CD4-positive, alpha-beta T cell treated with Interferon alpha-2 for 1 hour (primary cell): ENCODE measurements around the gene CLCN2.
A peak's percentile ranks its signal among the peaks of the same experiment; 100 is the strongest.

Experiments used
- DNase-seq, 2 donors: peaks; one replicate each; pipeline ENCODE4 v3.0.0-alpha.2; 2020 to 2022

Gene CLCN2

DNA sequence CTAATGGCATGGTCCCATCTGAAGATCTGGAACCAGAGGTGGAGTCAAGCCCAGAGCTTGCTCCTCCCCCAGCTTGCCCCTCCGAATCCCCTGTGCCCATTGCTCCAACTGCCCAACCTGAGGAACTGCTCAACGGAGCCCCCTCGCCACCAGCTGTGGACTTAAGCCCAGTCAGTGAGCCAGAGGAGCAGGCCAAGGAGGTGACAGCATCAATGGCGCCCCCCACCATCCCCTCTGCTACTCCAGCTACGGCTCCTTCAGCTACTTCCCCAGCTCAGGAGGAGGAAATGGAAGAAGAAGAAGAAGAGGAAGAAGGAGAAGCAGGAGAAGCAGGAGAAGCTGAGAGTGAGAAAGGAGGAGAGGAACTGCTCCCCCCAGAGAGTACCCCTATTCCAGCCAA, 39.7 kb downstream of the CLCN2 start:
- no peak for DNase-seq

DNA sequence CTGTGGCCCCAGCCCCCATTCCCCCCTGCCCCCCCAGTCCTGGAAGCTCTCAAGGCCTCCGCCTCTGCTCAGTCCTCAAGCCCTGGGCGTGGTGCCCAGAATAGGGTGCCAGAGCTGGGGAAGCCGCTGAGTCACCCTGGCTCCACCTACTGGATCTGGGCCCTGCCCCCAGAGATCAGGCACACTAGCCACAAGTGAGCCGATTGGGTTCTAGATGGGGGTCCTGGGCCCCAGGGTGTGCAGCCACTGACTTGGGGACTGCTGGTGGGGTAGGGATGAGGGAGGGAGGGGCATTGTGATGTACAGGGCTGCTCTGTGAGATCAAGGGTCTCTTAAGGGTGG, 41.3 kb downstream of the CLCN2 start:
- DNase-seq = peak; percentile 31 to 61

DNA sequence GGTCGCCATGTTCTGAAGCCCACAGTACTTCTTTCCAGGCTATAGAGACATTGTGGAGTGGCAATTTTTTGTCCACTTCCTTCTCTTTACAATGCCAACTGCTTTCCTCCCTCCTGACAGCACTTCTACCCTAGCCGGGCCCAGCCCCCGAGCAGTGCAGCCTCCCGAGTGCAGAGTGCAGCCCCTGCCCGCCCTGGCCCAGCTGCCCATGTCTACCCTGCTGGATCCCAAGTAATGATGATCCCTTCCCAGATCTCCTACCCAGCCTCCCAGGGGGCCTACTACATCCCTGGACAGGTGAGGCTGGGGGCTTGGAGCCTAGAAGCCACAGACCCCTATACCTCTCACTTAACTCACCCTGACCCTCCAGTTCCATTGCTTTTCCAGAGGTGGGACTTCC, 44.2 kb downstream of the CLCN2 start:
- no peak for DNase-seq

DNA sequence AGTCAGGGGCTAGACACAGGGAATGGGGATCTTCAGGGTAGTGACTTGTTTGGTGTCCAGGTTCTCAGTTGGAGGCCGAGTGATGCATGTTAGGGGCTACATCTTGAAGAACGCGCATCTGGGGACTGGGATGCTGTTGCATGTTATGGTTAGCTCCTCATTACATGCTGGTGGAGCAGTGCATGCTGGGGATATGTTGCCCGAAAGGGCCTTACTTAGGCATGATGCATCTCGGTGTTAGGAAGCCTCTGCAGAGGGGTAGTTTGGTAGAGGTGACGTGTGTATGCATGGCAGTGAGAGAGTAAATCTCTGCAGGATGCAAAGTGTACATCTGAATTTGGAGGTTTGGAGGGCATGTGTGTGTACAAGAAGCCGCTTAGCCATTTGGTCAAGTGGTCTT, 44.6 kb downstream of the CLCN2 start:
- DNase-seq = no peak

DNA sequence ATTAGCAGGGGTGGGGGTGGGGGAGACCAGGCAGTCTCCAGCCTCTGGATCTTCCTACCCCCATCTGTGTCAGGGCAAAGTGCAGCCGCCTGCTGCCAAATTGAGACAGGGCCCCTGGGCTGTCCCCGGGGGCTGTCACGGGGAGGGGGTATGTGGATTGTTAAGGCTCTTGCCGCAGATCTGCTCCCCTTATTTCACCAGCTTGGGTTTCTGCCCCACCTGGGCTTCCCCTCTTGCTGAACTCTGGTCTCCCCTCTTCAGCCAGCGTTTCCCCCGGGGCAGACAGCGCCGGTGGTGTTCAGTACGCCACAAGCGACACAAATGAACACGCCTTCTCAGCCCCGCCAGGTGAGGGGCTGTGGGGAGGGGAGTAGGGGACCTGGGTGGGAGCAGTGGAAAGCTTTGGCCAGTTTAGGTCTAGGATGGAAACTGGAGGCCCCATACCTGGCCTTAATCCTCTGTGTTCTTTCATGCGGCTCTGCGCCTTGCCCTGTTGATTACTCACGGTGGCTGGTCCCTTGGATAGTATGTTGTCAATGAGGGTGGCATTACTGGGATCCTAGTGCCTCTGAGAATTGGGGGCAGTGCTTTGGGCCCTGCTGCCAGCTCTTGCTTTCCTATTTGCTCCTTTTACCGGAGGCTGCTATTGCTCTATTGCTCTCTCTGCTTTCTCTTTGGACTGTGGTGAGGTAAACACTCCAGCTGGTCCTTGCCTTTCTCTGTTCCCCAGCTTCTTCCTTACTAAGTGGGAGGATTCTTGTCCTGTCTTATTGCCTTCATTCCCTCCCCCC, 45.3 kb downstream of the CLCN2 start:
- DNase-seq = peak in 1 of 2 donors; percentile 33

DNA sequence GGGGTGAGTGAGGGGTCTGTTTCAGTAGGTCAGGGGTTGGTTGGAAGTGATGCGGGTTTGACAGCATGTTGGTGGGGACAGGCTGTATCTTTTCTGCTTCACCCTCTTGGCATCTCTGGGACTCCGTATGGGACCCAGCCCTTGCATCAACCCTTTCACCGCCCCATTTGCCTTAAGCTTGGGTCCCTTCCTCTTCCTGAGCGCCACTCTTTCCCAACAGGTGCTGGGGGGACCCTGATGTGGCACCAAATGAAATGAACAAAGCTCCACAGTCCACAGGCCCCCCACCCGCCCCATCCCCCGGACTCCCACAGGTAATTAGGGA, 45.9 kb downstream of the CLCN2 start:
- no peak for DNase-seq

DNA sequence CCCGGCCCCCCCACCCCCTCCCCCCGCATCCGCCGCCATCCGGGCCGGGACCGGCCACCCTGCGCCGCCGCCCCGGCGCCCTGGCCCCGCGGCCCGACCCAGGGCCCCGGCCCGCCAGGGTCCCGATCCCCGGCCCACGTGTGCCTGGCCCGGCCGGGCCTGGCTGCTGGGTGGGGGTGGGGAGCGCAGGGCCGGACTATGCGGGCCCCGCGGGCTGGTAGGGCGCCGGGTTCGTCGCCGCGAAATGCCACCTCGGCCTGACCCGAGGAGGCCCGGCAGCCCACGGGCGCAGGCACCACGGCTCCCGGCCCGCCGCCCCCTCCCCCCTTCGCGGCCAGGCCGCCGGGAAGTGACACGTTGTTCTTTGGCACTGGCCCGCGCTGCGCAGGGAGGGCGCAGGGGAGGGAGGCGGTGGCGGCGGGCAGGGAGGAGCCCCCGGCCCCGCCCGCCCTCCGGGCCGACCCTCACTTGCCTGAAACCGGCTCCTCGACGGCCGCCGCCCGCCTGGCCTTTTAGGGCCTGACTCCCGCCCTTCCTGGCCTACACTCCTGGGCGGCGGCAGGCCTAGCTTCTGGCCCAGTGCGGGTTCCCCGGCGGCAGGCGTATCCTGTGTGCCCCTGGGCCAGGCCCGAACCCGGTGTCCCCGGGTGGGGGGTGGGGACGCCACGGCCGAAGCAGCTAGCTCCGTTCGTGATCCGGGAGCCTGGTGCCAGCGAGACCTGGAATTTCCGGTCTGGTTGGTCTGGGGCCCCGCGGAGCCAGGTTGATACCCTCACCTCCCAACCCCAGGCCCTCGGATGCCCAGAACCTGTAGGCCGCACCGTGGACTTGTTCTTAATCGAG, 46.5 kb downstream of the CLCN2 start:
- DNase-seq = peak; percentile 80 to 85

DNA sequence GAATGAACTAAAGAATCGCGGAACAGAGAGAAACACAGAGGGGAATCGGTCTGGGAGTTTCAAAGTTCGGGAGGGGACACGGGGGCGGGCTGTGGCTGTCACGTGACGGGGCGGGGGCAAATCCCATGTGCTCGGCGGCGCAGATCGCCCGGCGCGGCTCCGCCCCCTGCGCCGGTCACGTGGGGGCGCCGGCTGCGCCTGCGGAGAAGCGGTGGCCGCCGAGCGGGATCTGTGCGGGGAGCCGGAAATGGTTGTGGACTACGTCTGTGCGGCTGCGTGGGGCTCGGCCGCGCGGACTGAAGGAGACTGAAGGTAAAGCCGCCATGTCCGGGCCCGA, 47.1 kb downstream of the CLCN2 start, which contains the start of gene EIF4G1:
Gene EIF4G1 (plus strand): TSS at position 244 of the 337 bp plus-strand sequence. CDS start 1,191 bp downstream, outside the sequence.
- peak; percentile 93 to 95 for DNase-seq

DNA sequence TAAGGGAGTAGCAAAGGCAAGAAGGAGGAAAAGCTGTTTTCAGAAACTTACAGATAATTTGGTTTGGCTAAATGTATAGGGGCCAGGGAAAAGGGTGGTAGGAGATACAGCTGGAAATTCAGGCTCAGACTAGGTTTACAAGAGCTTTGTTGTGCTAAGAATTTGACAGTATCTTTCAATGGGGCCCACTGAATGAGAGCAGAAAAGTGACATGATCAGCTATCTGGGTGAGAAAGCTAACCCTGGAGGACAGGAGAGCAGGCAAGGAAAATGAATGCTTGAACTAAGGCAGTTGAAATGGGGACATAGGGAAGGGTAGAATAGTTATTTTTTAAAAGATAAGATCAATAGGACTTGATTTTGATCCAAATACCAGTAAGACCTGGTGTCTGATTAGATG, 49.8 kb downstream of the CLCN2 start:
- DNase-seq = no peak

DNA sequence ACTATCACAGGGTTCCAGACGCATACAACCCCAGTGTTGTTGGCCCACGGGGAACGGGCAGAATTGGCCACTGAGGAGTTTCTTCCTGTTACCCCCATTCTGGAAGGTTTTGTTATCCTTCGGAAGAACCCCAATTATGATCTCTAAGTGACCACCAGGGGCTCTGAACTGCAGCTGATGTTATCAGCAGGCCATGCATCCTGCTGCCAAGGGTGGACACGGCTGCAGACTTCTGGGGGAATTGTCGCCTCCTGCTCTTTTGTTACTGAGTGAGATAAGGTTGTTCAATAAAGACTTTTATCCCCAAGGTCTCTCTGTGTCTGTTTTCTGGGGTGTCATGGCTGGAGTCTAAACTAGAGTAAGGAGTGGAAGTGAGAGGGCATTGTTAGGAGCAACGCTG, 52.7 kb downstream of the CLCN2 start:
- DNase-seq = no peak

DNA sequence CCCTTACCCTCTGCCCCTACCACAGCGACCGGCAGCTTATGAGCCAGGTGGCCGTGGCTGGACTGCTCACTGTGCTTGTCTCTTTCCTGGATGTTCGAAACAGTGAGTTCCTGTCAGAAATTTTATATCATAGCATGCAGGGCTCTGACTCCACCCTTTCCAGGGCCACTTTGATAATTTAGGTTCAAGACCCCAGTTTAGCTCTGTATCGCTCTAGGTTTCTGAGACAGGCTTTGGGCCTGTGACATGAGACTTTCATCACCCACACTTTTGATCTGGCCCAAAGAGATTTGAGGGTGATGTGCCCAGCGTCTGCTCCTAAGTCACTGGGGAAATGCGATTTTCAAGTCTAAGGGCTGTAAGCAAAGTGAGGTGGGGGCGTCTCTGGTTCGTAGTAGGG, 53.5 kb downstream of the CLCN2 start:
- DNase-seq = no peak

DNA sequence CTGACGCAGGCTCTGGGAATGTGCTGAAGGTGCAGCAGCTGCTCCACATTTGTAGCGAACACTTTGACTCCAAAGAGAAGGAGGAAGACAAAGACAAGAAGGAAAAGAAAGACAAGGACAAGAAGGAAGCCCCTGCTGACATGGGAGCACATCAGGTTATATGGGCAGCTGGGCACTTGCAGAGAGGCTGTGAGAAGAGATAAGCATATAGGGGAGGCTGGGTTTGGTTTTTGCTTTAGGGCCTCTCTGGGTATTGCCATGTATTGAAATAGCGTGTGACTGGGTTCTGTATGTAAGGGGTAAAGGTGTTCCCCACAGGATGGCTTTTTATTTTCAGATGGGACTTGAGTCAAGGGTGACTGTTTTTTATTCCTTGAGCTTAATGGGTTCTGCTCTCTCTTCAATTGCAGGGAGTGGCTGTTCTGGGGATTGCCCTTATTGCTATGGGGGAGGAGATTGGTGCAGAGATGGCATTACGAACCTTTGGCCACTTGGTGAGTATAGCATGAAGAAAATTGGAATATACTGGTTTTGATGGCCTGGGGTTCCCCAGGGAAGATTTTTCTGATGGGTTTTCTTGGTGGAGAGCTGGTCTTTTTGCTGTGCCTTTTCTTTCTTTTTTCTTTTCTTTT, 54.9 kb downstream of the CLCN2 start:
- DNase-seq = no peak

DNA sequence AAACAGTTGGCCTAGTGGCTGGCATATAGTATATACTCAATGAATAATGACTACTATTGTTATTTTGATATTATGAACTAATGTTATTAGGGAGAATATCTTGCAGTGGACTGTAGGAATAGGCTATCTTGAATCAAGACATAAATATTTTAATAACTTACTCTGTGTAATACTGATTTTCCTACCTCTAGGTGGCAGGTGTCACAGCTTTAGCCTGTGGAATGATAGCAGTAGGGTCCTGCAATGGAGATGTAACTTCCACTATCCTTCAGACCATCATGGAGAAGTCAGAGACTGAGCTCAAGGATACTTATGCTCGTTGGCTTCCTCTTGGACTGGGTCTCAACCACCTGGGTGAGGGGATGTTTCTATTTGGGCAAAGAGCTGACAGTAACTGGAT, 55.8 kb downstream of the CLCN2 start:
- peak in 1 of 2 donors; percentile 25 for DNase-seq

DNA sequence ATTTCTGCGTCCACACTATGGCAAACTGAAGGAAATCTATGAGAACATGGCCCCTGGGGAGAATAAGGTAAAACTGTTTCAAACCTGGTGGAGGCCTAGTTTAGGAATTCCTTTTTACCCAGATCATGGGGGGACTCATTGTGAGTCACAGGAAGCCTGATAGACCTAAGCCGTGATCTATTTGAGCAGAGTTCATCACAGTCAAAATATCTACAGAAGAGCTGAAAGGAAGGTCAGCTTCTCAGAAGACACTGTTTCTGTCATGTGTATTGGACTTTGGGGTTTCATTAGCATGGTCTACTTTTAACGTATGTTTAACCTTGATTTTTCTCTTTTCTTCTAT, 61.1 kb downstream of the CLCN2 start:
- no peak for DNase-seq

DNA sequence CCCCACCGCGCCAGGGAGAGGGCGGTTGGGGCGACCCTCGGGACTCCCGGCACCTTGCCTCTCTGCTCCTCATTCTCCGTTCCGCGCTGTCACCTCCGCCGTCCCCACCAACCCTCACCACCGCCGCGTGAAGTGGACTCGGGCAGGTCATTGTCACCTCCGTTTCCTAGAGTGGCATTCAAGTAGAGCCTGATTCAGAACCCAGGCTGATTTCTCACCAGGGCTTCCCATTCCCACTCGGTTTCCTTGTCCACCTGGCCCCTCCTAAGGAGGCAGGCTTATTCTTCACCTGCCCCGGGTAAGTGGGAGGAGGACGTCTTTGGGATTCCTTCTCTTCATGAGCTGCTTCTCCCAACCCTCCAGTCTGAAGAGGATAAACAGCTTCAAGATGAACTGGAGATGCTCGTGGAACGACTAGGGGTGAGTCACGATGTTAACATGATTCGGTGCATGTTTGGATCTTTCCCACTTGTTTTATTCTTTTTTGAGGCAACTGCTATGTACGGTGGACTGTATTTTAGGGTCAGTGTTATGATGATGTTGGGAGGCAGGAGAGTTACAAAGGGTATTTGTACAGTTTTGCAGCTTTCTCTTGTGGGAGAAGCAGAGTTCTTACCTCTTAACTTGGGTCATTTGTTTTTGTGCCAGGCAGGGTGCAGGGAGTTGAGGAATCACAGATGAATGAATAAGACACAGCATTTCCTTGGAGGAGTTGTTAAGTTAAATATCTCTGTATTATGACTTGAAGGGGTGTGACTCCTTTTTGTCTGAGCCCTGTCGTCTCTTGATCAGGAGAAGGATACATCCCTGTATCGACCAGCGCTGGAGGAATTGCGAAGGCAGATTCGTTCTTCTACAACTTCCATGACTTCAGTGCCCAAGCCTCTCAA, 61.7 kb downstream of the CLCN2 start:
- no peak for DNase-seq

DNA sequence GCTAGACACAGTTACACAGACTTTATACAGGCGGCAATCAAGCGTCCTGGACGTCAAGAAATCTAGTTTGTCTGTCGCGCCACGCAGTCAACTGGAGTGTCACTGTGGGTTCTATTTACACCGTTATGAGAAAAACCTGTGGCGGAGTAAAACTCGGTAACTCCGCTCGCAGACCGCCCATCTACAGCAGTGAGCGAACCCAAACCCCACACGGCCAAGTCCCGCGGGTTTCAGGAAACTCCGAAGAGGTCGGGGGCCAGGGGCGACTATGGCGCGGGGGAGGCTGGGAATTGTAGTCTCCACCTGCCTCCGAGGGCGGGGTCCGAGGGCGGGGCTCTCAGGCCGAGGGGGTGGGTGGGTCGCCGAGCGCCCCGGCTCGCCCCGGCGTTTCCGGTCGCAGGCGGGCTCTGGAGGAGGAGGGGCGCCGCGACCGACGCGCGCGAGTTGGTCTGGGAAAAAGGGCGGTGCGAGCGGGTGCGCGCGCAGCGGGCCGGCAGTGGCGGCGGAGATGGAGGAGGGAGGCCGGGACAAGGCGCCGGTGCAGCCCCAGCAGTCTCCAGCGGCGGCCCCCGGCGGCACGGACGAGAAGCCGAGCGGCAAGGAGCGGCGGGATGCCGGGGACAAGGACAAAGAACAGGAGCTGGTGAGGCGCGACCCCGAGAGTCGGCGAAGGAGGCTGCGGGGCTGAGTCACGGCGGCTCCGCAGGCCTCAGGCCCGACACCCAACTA, 62.5 kb downstream of the CLCN2 start, which contains the start of gene PSMD2:
Gene PSMD2 (plus strand): TSS at position 483 of the 729 bp plus-strand sequence. CDS start 26 bp downstream, at position 509.
- DNase-seq = peak; percentile 98 to 99

DNA sequence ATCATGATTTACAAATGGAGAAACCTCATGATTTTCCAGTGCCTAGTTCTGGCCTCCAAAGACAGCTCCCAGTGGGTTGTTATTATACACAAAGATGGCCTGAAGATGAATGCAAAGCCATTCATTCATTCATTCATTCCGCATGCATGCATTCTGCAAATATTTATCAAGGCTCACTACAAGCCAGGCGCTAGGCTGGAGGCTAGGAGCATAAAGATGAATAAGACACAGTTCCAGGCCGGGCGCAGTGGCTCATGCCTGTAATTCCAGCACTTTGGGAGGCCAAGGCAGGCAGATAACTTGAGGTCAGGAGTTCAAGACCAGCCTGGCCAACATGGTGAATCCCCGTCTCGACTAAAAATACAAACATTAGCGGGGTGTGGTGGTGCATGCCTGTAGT, 64.8 kb downstream of the CLCN2 start:
- no peak for DNase-seq
